ENCODE results near the gene SIGLEC15. TPM values are rescaled to one million over a fixed set of nuclear protein-coding genes. Genes with fewer than 3 reads are reported as not detected.

Gene SIGLEC15

GRCh38 chr18:45889419-45890064 lies 64.1 kb downstream of the SIGLEC15 start:
- Histone ChIP-seq H3K4me2 (ENCODE audit: insufficient read depth, low read length, poor library complexity, severe bottlenecking) (no peak overlapping the region), H3K23ac (ENCODE audit: low read depth, low read length, poor library complexity) (no peak overlapping the region), H3K4me3 (ENCODE audit: low read length in 2 of 2) (no peak overlapping the region), H3K9ac (ENCODE audit: low read depth, low read length, poor library complexity) (no peak overlapping the region), H2AFZ (ENCODE audit: low read length) (no peak overlapping the region), H3K79me1 (ENCODE audit: low read depth, low read length) (no peaks in the 10 kb centered on the region), H4K8ac (ENCODE audit: low read depth, low read length) (no peak overlapping the region), H3K18ac (ENCODE audit: low read length) (no peak overlapping the region), H2BK12ac (ENCODE audit: low read length) (no peak overlapping the region), H4K91ac (ENCODE audit: low read depth, low read length, poor library complexity) (no peak overlapping the region), H2BK120ac (ENCODE audit: low read depth, low read length) (no peak overlapping the region), H3K9me3 (replicated peaks in 1 of 2; ENCODE audit: control insufficient read depth in 2 of 2, insufficient read depth in 1 of 2, low read depth in 1 of 2, low read length in 2 of 2) (no peaks in the 10 kb centered on the region), H2BK15ac (ENCODE audit: low read length) (no peak overlapping the region), H2BK5ac (ENCODE audit: low read length) (no peak overlapping the region), H3K4ac (ENCODE audit: low read length) (no peak overlapping the region), H3K14ac (ENCODE audit: low read length) (no peak overlapping the region), H2AK5ac (ENCODE audit: low read depth, low read length) (no peak overlapping the region), H3K27me3 (ENCODE audit: control insufficient read depth in 3 of 3, insufficient read depth in 3 of 3, low read depth in 1 of 3, low read length in 3 of 3) (no peaks in the 10 kb centered on the region), H3K27ac (replicated peaks; ENCODE audit: low read length) (no peak overlapping the region), H3K36me3 (replicated peaks in 1 of 2; ENCODE audit: control insufficient read depth in 2 of 2, insufficient read depth in 2 of 2, low read length in 2 of 2) (peaks cover 2 to 42% of the 10 kb centered on the region in 2 donors), H3K4me1 (ENCODE audit: control insufficient read depth in 2 of 2, insufficient read depth in 1 of 2, low read depth in 1 of 2, low read length in 2 of 2) (no peaks in the 10 kb centered on the region)
- WGBS, 2 donors (ENCODE audit: extremely low coverage in 2 of 2, insufficient read length in 2 of 2, insufficient replicate concordance in 1 of 2) = no CpG with 5 or more reads among the region's 3 CpGs
- no peak for DNase-seq (ENCODE audit: low spot score)

- H2BK120ac ChIP-seq (ENCODE audit: low read depth, low read length) = no peak overlapping the region
- no peaks in the 10 kb centered on the region for H3K27me3 ChIP-seq (ENCODE audit: control insufficient read depth in 3 of 3, insufficient read depth in 3 of 3, low read depth in 1 of 3, low read length in 3 of 3)
- no peak overlapping the region for H3K4me2 ChIP-seq (ENCODE audit: insufficient read depth, low read length, poor library complexity, severe bottlenecking)
- no peak overlapping the region for H2BK5ac ChIP-seq (ENCODE audit: low read length)
- peaks cover 2 to 50% of the 10 kb centered on the region in 2 donors for H3K36me3 ChIP-seq (replicated peaks in 1 of 2; ENCODE audit: control insufficient read depth in 2 of 2, insufficient read depth in 2 of 2, low read length in 2 of 2)
- no peak overlapping the region for H2AFZ ChIP-seq (ENCODE audit: low read length)
- H4K8ac ChIP-seq (ENCODE audit: low read depth, low read length) = no peak overlapping the region
- H3K27ac ChIP-seq (replicated peaks; ENCODE audit: low read length) = no peak overlapping the region
- H3K4me1 ChIP-seq (ENCODE audit: control insufficient read depth in 2 of 2, insufficient read depth in 1 of 2, low read depth in 1 of 2, low read length in 2 of 2) = no peaks in the 10 kb centered on the region
- no peak overlapping the region for H2AK5ac ChIP-seq (ENCODE audit: low read depth, low read length)
- no peak overlapping the region for H3K23ac ChIP-seq (ENCODE audit: low read depth, low read length, poor library complexity)
- H3K9ac ChIP-seq (ENCODE audit: low read depth, low read length, poor library complexity) = no peak overlapping the region
- no peak overlapping the region for H3K14ac ChIP-seq (ENCODE audit: low read length)
- no CpG with 5 or more reads among the region's 1 CpG for WGBS, 2 donors (ENCODE audit: extremely low coverage in 2 of 2, insufficient read length in 2 of 2, insufficient replicate concordance in 1 of 2)
- no peak for DNase-seq (ENCODE audit: low spot score)
- no peak overlapping the region for H3K4me3 ChIP-seq (ENCODE audit: low read length in 2 of 2)
- H2BK15ac ChIP-seq (ENCODE audit: low read length) = no peak overlapping the region
- H3K79me1 ChIP-seq (ENCODE audit: low read depth, low read length) = no peaks in the 10 kb centered on the region
- no peak overlapping the region for H3K18ac ChIP-seq (ENCODE audit: low read length)
- no peak overlapping the region for H3K4ac ChIP-seq (ENCODE audit: low read length)
- H2BK12ac ChIP-seq (ENCODE audit: low read length) = no peak overlapping the region
- H4K91ac ChIP-seq (ENCODE audit: low read depth, low read length, poor library complexity) = no peak overlapping the region
- no peaks in the 10 kb centered on the region for H3K9me3 ChIP-seq (replicated peaks in 1 of 2; ENCODE audit: control insufficient read depth in 2 of 2, insufficient read depth in 1 of 2, low read depth in 1 of 2, low read length in 2 of 2)
Measured at GRCh38 chr18:45890606-45891005, 65.1 kb downstream of the SIGLEC15 start.

GRCh38 chr18:45891806-45892205 lies 66.3 kb downstream of the SIGLEC15 start:
- H3K9me3 ChIP-seq (replicated peaks in 1 of 2; ENCODE audit: control insufficient read depth in 2 of 2, insufficient read depth in 1 of 2, low read depth in 1 of 2, low read length in 2 of 2) = no peaks in the 10 kb centered on the region
- H3K18ac ChIP-seq (ENCODE audit: low read length) = no peak overlapping the region
- no peak overlapping the region for H2AK5ac ChIP-seq (ENCODE audit: low read depth, low read length)
- H3K79me1 ChIP-seq (ENCODE audit: low read depth, low read length) = no peaks in the 10 kb centered on the region
- H3K27ac ChIP-seq (replicated peaks; ENCODE audit: low read length) = no peak overlapping the region
- no peak overlapping the region for H3K4me3 ChIP-seq (ENCODE audit: low read length in 2 of 2)
- no CpG with 5 or more reads among the region's 2 CpGs for WGBS, 2 donors (ENCODE audit: extremely low coverage in 2 of 2, insufficient read length in 2 of 2, insufficient replicate concordance in 1 of 2)
- no peak overlapping the region for H2BK12ac ChIP-seq (ENCODE audit: low read length)
- H3K27me3 ChIP-seq (ENCODE audit: control insufficient read depth in 3 of 3, insufficient read depth in 3 of 3, low read depth in 1 of 3, low read length in 3 of 3) = no peaks in the 10 kb centered on the region
- H3K9ac ChIP-seq (ENCODE audit: low read depth, low read length, poor library complexity) = no peak overlapping the region
- H3K14ac ChIP-seq (ENCODE audit: low read length) = no peak overlapping the region
- no peak overlapping the region for H2BK15ac ChIP-seq (ENCODE audit: low read length)
- no peaks in the 10 kb centered on the region for H3K4me1 ChIP-seq (ENCODE audit: control insufficient read depth in 2 of 2, insufficient read depth in 1 of 2, low read depth in 1 of 2, low read length in 2 of 2)
- no peak overlapping the region for H2AFZ ChIP-seq (ENCODE audit: low read length)
- no peak for DNase-seq (ENCODE audit: low spot score)
- H4K91ac ChIP-seq (ENCODE audit: low read depth, low read length, poor library complexity) = no peak overlapping the region
- H3K4ac ChIP-seq (ENCODE audit: low read length) = no peak overlapping the region
- H2BK120ac ChIP-seq (ENCODE audit: low read depth, low read length) = no peak overlapping the region
- peaks cover 2 to 54% of the 10 kb centered on the region in 2 donors for H3K36me3 ChIP-seq (replicated peaks in 1 of 2; ENCODE audit: control insufficient read depth in 2 of 2, insufficient read depth in 2 of 2, low read length in 2 of 2)
- H4K8ac ChIP-seq (ENCODE audit: low read depth, low read length) = no peak overlapping the region
- no peak overlapping the region for H3K23ac ChIP-seq (ENCODE audit: low read depth, low read length, poor library complexity)
- no peak overlapping the region for H3K4me2 ChIP-seq (ENCODE audit: insufficient read depth, low read length, poor library complexity, severe bottlenecking)
- H2BK5ac ChIP-seq (ENCODE audit: low read length) = no peak overlapping the region

Small RNA genes within 50 kb of the gene (small RNA-seq; reads per million reads assigned to genes)
- not detected for gene AC087685.1 (ENCODE audit: insufficient read depth)

Data from neuronal stem cell (in vitro differentiated cells).